ENCODE measurements around the gene ST3GAL4. TPM values are rescaled to one million over a fixed set of nuclear protein-coding genes. Genes with fewer than 3 reads are reported as not detected.

Gene ST3GAL4
- total and polyA plus RNA-seq, 2 donors (not counting 1 experiment from before 2014, with no cell fraction given), result 1.1 to 1.9 TPM

DNA sequence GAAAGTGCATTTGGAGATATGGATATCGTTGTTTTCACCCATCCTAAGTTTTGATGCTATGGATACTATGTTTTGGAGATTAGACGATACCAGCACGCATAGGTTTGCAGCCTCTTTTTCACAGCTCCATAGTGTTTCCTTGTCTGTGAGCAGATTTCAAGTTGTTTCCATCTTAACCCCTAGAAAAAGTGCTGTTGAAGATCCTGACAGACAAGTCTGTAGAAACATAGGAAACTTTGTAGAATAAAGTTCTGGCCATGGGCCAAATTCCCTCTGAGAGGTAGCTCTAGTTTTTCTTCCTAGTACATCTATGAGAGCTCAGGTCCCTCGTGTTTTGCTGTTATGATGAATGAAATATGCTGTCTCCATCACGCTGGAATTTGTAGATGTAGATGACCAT is 32.4 kb downstream of the ST3GAL4 start:
- ChIA-PET CTCF (no interaction called here), POLR2A (no interaction called here)
- Histone ChIP-seq H3K27me3 (replicated peaks in 1 of 4; ENCODE audit: control extremely low read depth in 1 of 4, control insufficient read depth in 3 of 4, insufficient read depth in 4 of 4, low read length in 3 of 4) (peaks cover 0 to 4% (median 0%) of the 10 kb centered on the region in 4 experiments), H2AFZ (ENCODE audit: insufficient read depth, low read depth, low read length, poor library complexity, severe bottlenecking) (no peak overlapping the region), H3K9ac (ENCODE audit: low read length) (no peak overlapping the region), H3K9me3 (ENCODE audit: control extremely low read depth in 1 of 3, control insufficient read depth in 2 of 3, insufficient read depth in 1 of 3, low read length in 2 of 3) (no peaks in the 10 kb centered on the region), H3K79me2 (ENCODE audit: control insufficient read depth, insufficient read depth, low read length) (no peaks in the 10 kb centered on the region), H3K4me1 (ENCODE audit: control insufficient read depth in 2 of 2, insufficient read depth in 2 of 2, low read length in 2 of 2) (peaks cover 4 to 8% of the 10 kb centered on the region in 2 donors), H4K20me1 (ENCODE audit: control insufficient read depth, insufficient read depth, low read length, poor library complexity, severe bottlenecking) (no peaks in the 10 kb centered on the region), H3K4me3 (ENCODE audit: control extremely low read depth in 1 of 5, extremely low read depth in 1 of 5, insufficient read depth in 1 of 5, low read depth in 2 of 5, low read length in 4 of 5) (no peak overlapping the region), H3K4me2 (replicated peaks; ENCODE audit: low read depth, low read length, poor library complexity, severe bottlenecking) (no peak overlapping the region), H3K27ac (ENCODE audit: low read length in 2 of 2) (no peak overlapping the region), H3K36me3 (replicated peaks in 1 of 2; ENCODE audit: control extremely low read depth in 1 of 2, control insufficient read depth in 1 of 2, extremely low read depth in 1 of 2, insufficient read depth in 2 of 2, low read length in 1 of 2) (no peaks in the 10 kb centered on the region)
- ATAC-seq (ENCODE audit: low read depth) (no peak), DNase-seq (no peak)
- peaks cover 8% of the 10 kb centered on the region for H3K4me1 Mint-ChIP-seq
- H3K4me3 Mint-ChIP-seq, result no peak overlapping the region
- H3K27me3 Mint-ChIP-seq, result peaks cover 3% of the 10 kb centered on the region
- no peak overlapping the region for H3K27ac Mint-ChIP-seq
- WGBS (ENCODE audit: insufficient coverage), result 100% methylated on average over 2 of the region's 5 CpGs
- H3K9me3 Mint-ChIP-seq (ENCODE audit: insufficient read depth), result no peaks in the 10 kb centered on the region
- intact Hi-C loops (cut with micrococcal nuclease), result no loop called here
- TF ChIP-seq EZH2 (IDR thresholded peaks at IDR 0.05; ENCODE audit: borderline replicate concordance, insufficient read depth, low read depth, low read length, poor library complexity, severe bottlenecking), result no peak
- TF ChIP-seq CTCF (IDR thresholded peaks at IDR 0.05), result no peak

GRCh38 chr11:126390272-126390867 is 34.9 kb downstream of the ST3GAL4 start:
- H3K27me3 ChIP-seq (replicated peaks in 1 of 4; ENCODE audit: control extremely low read depth in 1 of 4, control insufficient read depth in 3 of 4, insufficient read depth in 4 of 4, low read length in 3 of 4), result peaks cover 0 to 9% (median 0%) of the 10 kb centered on the region in 4 experiments
- H3K79me2 ChIP-seq (ENCODE audit: control insufficient read depth, insufficient read depth, low read length), result no peaks in the 10 kb centered on the region
- no peak overlapping the region for H3K4me2 ChIP-seq (replicated peaks; ENCODE audit: low read depth, low read length, poor library complexity, severe bottlenecking)
- POLR2A ChIA-PET, result no interaction called here
- no peaks in the 10 kb centered on the region for H4K20me1 ChIP-seq (ENCODE audit: control insufficient read depth, insufficient read depth, low read length, poor library complexity, severe bottlenecking)
- H3K4me1 ChIP-seq (ENCODE audit: control insufficient read depth in 2 of 2, insufficient read depth in 2 of 2, low read length in 2 of 2), result peaks cover 4 to 8% of the 10 kb centered on the region in 2 donors
- H3K36me3 ChIP-seq (replicated peaks in 1 of 2; ENCODE audit: control extremely low read depth in 1 of 2, control insufficient read depth in 1 of 2, extremely low read depth in 1 of 2, insufficient read depth in 2 of 2, low read length in 1 of 2), result no peaks in the 10 kb centered on the region
- no peak for DNase-seq
- CTCF ChIA-PET, result no interaction called here
- no peaks in the 10 kb centered on the region for H3K9me3 ChIP-seq (ENCODE audit: control extremely low read depth in 1 of 3, control insufficient read depth in 2 of 3, insufficient read depth in 1 of 3, low read length in 2 of 3)
- no peak overlapping the region for H3K27ac ChIP-seq (ENCODE audit: low read length in 2 of 2)
- WGBS (ENCODE audit: insufficient coverage), result no CpG with 5 or more reads among the region's 5 CpGs
- TF ChIP-seq CTCF (IDR thresholded peaks at IDR 0.05), result no peak
- no peak overlapping the region for H3K4me3 Mint-ChIP-seq
- H3K4me1 Mint-ChIP-seq, result peaks cover 8% of the 10 kb centered on the region
- intact Hi-C loops (cut with micrococcal nuclease), result no loop called here
- H3K27ac Mint-ChIP-seq, result no peak overlapping the region
- H2AFZ ChIP-seq (ENCODE audit: insufficient read depth, low read depth, low read length, poor library complexity, severe bottlenecking), result no peak overlapping the region
- H3K4me3 ChIP-seq (ENCODE audit: control extremely low read depth in 1 of 5, extremely low read depth in 1 of 5, insufficient read depth in 1 of 5, low read depth in 2 of 5, low read length in 4 of 5), result no peak overlapping the region
- H3K9me3 Mint-ChIP-seq (ENCODE audit: insufficient read depth), result no peaks in the 10 kb centered on the region
- H3K27me3 Mint-ChIP-seq, result peaks cover 7% of the 10 kb centered on the region
- ATAC-seq (ENCODE audit: low read depth), result no peak
- H3K9ac ChIP-seq (ENCODE audit: low read length), result no peak overlapping the region
